K562 (cell line): ENCODE data around the gene ATP1A3. TPM values are rescaled to one million over a fixed set of nuclear protein-coding genes. Genes with fewer than 3 reads are reported as not detected.

ENCODE experiments used
- CBX1 ChIP-seq: sonication (generic); IDR thresholded peaks from 2 replicates; pipeline ENCODE4 v1.6.1; 2016; ENCODE audit warnings: antibody characterized with exemption, low read depth, mild to moderate bottlenecking
- DIDO1 ChIP-seq: fragments of 450-650 bp; IDR thresholded peaks from 2 replicates; pipeline ENCODE4 v1.6.1; 2016; ENCODE audit warnings: low read depth, missing biosample characterization, missing genetic modification characterization
- ESRRA ChIP-seq: fragments of 450-650 bp; IDR thresholded peaks from 2 replicates; pipeline ENCODE4 v1.6.1; 2014; ENCODE audit warnings: low read depth, mild to moderate bottlenecking, moderate library complexity, borderline replicate concordance
- FOXA1 ChIP-seq: fragments of 450-650 bp; IDR thresholded peaks from 2 replicates; pipeline ENCODE4 v1.6.1; 2016; ENCODE audit warnings: mild to moderate bottlenecking, borderline replicate concordance
- HEY1 ChIP-seq: fragments of 250-450 bp; sonication (Bioruptor Pico); IDR thresholded peaks from 2 replicates; pipeline ENCODE4 v1.5.0; 2020; ENCODE audit warnings: mild to moderate bottlenecking, moderate library complexity, borderline replicate concordance
- REST ChIP-seq, 2 experiments: fragments of 450-650 bp; formaldehyde crosslinking in 1 of 2; IDR thresholded peaks; 2 replicates each; pipeline versions ENCODE4 v1.4.0 to v1.6.1; 2014 to 2020; ENCODE audit warnings: mild to moderate bottlenecking in 2 of 2, borderline replicate concordance in 1 of 2, low read depth in 1 of 2
- ZEB2 ChIP-seq: fragments of 450-650 bp; IDR thresholded peaks from 2 replicates; pipeline ENCODE4 v1.6.1; 2016
- ZNF41 ChIP-seq: fragments of 250-450 bp; sonication (Bioruptor Pico); conservative IDR thresholded peaks from 2 replicates; pipeline ENCODE4 v1.4.0; 2020; ENCODE audit warnings: mild to moderate bottlenecking
- ZNF589 ChIP-seq: fragments of 200-800 bp; sonication (Bioruptor generic); IDR thresholded peaks from 2 replicates; pipeline ENCODE4 v1.6.1; 2016; ENCODE audit warnings: low read depth, missing genetic modification characterization, missing compliant biosample characterization
- ZNF644 ChIP-seq: fragments of 200-800 bp; sonication (Bioruptor generic); IDR thresholded peaks from 2 replicates; pipeline ENCODE4 v1.6.1; 2016; ENCODE audit warnings: low read depth, missing genetic modification characterization, missing compliant biosample characterization
- ZNF780A ChIP-seq: fragments of 250-450 bp; sonication (Bioruptor Pico); IDR thresholded peaks from 2 replicates; pipeline ENCODE4 v1.5.0; 2021; ENCODE audit warnings: mild to moderate bottlenecking
- polyA plus RNA-seq, 8 experiments: library from polyadenylated mRNA; depleted of rRNA in 4 of 8; stranded (reverse) in 5 of 8; unstranded in 3 of 8; fragments of >200 nt; fragmentation: Nextera tagmentation in 2 of 8; fragmentation: Illumina TruSeq in 1 of 8; extraction: Ambion mirVana in 2 of 8; extraction: Trizol in 1 of 8; gene quantifications; 2 replicates each; pipeline versions ENCODE4 v1.2.1 to v1.2.3, GENCODE V29; 2011 to 2014; ENCODE audit warnings: inconsistent platforms in 1 of 8, missing spikeins in 1 of 8
- total RNA-seq, 7 experiments: library from RNA; depleted of rRNA in 6 of 7; stranded (reverse); fragments of >200 nt in 6 of 7; fragmentation: Illumina TruSeq in 2 of 7; extraction: Trizol in 2 of 7; gene quantifications; 2 replicates each; pipeline versions ENCODE4 v1.2.1 to v1.2.3, GENCODE V29; 2011 to 2021; ENCODE audit warnings: low replicate concordance in 1 of 7
- TF ChIP-seq, protein P1 (sequence below): fragments of 450-650 bp; formaldehyde crosslinking; conservative IDR thresholded peaks from 2 replicates; pipeline ENCODE4 v1.4.0; 2022; ENCODE audit warnings: mild to moderate bottlenecking, missing genetic modification characterization
- TF ChIP-seq, protein P2 (sequence below): sonication (generic); formaldehyde crosslinking; IDR thresholded peaks from 2 replicates; pipeline ENCODE4 v1.8.0; 2022; ENCODE audit warnings: mild to moderate bottlenecking, missing genetic modification reagents, borderline replicate concordance
- TF ChIP-seq, protein P3 (sequence below): sonication (generic); formaldehyde crosslinking; IDR thresholded peaks from 2 replicates; pipeline ENCODE4 v1.8.0; 2022; ENCODE audit warnings: missing genetic modification reagents, mild to moderate bottlenecking, borderline replicate concordance

The ATP1A3 gene
- total and polyA plus RNA-seq, 9 of the 15 experiments (the other 6 are each of a cell fraction or from before 2014, with no cell fraction given): 0.03 to 1.0 (median 0.17) TPM; not detected in 3

- peak; percentile 62; the same call in 1 of the 2 replicates for TF ChIP-seq REST (IDR thresholded peaks at IDR 0.05; ENCODE audit: borderline replicate concordance)
- TF ChIP-seq REST (CRISPR knock-in tag; IDR thresholded peaks at IDR 0.05; ENCODE audit: low read depth): no peak
- TF ChIP-seq ZNF589 (CRISPR knock-in tag): no peak
- no peak for TF ChIP-seq ZNF644 (tag)
- TF ChIP-seq CBX1: no peak
- TF ChIP-seq HEY1 (CRISPR knock-in tag): no peak
- TF ChIP-seq, protein P1, sequence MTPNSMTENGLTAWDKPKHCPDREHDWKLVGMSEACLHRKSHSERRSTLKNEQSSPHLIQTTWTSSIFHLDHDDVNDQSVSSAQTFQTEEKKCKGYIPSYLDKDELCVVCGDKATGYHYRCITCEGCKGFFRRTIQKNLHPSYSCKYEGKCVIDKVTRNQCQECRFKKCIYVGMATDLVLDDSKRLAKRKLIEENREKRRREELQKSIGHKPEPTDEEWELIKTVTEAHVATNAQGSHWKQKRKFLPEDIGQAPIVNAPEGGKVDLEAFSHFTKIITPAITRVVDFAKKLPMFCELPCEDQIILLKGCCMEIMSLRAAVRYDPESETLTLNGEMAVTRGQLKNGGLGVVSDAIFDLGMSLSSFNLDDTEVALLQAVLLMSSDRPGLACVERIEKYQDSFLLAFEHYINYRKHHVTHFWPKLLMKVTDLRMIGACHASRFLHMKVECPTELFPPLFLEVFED (CRISPR knock-in tag): 0 out of 2 replicates have a peak, but pooled peaks have one; percentile 40
- no peak for TF ChIP-seq ZNF780A (CRISPR knock-in tag)
- no peak for TF ChIP-seq ZEB2
- TF ChIP-seq, protein P2, sequence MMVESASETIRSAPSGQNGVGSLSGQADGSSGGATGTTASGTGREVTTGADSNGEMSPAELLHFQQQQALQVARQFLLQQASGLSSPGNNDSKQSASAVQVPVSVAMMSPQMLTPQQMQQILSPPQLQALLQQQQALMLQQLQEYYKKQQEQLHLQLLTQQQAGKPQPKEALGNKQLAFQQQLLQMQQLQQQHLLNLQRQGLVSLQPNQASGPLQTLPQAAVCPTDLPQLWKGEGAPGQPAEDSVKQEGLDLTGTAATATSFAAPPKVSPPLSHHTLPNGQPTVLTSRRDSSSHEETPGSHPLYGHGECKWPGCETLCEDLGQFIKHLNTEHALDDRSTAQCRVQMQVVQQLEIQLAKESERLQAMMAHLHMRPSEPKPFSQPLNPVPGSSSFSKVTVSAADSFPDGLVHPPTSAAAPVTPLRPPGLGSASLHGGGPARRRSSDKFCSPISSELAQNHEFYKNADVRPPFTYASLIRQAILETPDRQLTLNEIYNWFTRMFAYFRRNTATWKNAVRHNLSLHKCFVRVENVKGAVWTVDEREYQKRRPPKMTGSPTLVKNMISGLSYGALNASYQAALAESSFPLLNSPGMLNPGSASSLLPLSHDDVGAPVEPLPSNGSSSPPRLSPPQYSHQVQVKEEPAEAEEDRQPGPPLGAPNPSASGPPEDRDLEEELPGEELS: no peak
- no peak for TF ChIP-seq FOXA1
- TF ChIP-seq, protein P3, sequence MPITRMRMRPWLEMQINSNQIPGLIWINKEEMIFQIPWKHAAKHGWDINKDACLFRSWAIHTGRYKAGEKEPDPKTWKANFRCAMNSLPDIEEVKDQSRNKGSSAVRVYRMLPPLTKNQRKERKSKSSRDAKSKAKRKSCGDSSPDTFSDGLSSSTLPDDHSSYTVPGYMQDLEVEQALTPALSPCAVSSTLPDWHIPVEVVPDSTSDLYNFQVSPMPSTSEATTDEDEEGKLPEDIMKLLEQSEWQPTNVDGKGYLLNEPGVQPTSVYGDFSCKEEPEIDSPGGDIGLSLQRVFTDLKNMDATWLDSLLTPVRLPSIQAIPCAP (CRISPR knock-in tag): no peak
- TF ChIP-seq ESRRA: peak; percentile 59; the same call in 1 of the 2 replicates
- TF ChIP-seq DIDO1: no peak
- TF ChIP-seq ZNF41 (CRISPR knock-in tag): no peak
These were observed 59.1 kb downstream of the ATP1A3 start (continued) for GRCh38 chr19:41934849-41935374.
